Activated CD8-positive, alpha-beta memory T cell treated with anti-CD3 and anti-CD28 coated beads, Interleukin-2, amount 10 ng/mL, durations not matched to agents 7 days and 5 days (primary cell): ENCODE data around the gene QSOX1. TPM values are rescaled to one million over a fixed set of nuclear protein-coding genes. Genes with fewer than 3 reads are reported as not detected.

Experiments
- ATAC-seq: fragments of 150-1000 bp; cut with Tn5 transposase; one replicate; pipeline ENCODE4 v1.10.0; 2021; ENCODE audit warnings: moderate library complexity
- CTCF ChIA-PET: fragments of 350-600 bp; sonication (Branson Sonifier 250); formaldehyde crosslinking; loops from one replicate; lab custom pipeline; 2021; ENCODE audit warnings: antibody characterized with exemption; lab: Charles Lee
- DNase-seq: peaks from one replicate; pipeline ENCODE4 v3.0.0-alpha.2; 2020
- H3K27ac Mint-ChIP-seq: one replicate; pipeline ENCODE4 v1.8.0; 2021; ENCODE audit warnings: mild to moderate bottlenecking, mixed read lengths
- H3K27me3 Mint-ChIP-seq: one replicate; pipeline ENCODE4 v1.8.0; 2021; ENCODE audit warnings: mixed read lengths
- H3K36me3 Mint-ChIP-seq: one replicate; pipeline ENCODE4 v1.8.0; 2021; ENCODE audit warnings: mild to moderate bottlenecking, mixed read lengths
- H3K4me1 Mint-ChIP-seq: one replicate; pipeline ENCODE4 v1.8.0; 2021; ENCODE audit warnings: mixed read lengths
- H3K4me3 Mint-ChIP-seq: one replicate; pipeline ENCODE4 v1.8.0; 2021; ENCODE audit warnings: mild to moderate bottlenecking, moderate library complexity, mixed read lengths
- H3K9me3 Mint-ChIP-seq: one replicate; pipeline ENCODE4 v1.8.0; 2022; ENCODE audit warnings: low read depth, mixed read lengths
- total RNA-seq, 2 experiments: library from RNA; stranded (reverse); gene quantifications; one replicate each; pipeline ENCODE4 v1.2.3, GENCODE V29; 2021

QSOX1 gene
- total RNA-seq, 2 experiments from 2014 or later = 25.4 to 35.5 TPM

DNA sequence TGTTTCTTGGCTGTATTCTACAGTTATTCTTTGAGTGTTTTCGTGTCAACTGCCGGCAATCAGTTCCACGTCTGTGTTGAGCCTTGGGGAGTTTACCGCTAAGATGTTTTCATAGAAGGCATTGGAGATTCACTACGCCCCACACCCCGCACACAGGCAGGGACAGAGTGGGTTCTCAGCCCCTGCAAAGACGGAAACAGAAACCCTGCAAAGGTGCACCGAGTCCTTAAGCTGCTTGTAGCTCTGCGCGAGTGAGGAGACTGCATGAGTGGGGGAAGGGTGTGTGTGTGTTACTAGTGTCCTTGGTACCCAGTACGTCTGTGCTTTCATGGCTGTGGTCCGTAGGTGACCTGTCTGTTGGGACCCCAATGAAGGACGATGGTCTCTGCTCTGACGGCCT is 77.3 kb downstream of the QSOX1 start:
- Mint-ChIP-seq H3K27me3 (peaks cover 84% of the 10 kb centered on the region), H3K36me3 (no peaks in the 10 kb centered on the region), H3K4me1 (peaks cover 40% of the 10 kb centered on the region), H3K4me3 (peak overlapping the region; percentile 63), H3K27ac (peak overlapping the region; percentile 25), H3K9me3 (no peaks in the 10 kb centered on the region)
- DNase-seq (no peak), ATAC-seq (no peak)
- CTCF ChIA-PET = interaction anchor here (1.0 to 1.4 kb wide), 2 partner anchors 8 to 34 kb away, joined by 3 to 5 read pairs; no protein-coding TSS in a partner anchor

DNA sequence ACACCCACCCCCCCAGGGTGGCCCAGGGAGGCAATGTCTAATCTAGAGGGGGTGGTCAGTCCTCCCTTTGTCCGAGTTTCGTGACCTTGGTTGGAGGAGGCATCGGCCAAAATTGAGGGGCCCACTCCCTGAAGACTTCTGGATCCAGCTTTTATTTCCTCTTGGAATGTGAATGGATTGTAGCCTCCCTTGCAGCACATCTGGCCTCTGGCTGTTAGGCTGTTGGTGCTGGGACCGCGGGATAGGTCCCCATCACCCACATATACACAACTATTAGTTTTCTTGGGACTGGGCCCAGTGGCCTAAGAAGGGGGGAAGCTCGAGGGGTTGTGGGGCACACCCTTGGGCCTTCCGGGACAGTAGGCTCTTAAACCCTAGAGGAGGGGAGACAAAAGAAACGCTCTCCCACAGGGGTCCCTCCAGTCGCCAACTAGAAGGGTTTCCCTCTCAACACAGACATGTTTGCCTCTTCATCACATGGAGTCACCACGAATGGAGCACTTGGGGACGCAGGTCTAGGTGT is 77.9 kb downstream of the QSOX1 start:
- H3K4me1 Mint-ChIP-seq = peaks cover 40% of the 10 kb centered on the region
- CTCF ChIA-PET = no interaction called here
- no peaks in the 10 kb centered on the region for H3K36me3 Mint-ChIP-seq
- no peak overlapping the region for H3K27ac Mint-ChIP-seq
- ATAC-seq = no peak
- H3K27me3 Mint-ChIP-seq = peaks cover 86% of the 10 kb centered on the region
- no peak for DNase-seq
- no peaks in the 10 kb centered on the region for H3K9me3 Mint-ChIP-seq
- no peak overlapping the region for H3K4me3 Mint-ChIP-seq

DNA sequence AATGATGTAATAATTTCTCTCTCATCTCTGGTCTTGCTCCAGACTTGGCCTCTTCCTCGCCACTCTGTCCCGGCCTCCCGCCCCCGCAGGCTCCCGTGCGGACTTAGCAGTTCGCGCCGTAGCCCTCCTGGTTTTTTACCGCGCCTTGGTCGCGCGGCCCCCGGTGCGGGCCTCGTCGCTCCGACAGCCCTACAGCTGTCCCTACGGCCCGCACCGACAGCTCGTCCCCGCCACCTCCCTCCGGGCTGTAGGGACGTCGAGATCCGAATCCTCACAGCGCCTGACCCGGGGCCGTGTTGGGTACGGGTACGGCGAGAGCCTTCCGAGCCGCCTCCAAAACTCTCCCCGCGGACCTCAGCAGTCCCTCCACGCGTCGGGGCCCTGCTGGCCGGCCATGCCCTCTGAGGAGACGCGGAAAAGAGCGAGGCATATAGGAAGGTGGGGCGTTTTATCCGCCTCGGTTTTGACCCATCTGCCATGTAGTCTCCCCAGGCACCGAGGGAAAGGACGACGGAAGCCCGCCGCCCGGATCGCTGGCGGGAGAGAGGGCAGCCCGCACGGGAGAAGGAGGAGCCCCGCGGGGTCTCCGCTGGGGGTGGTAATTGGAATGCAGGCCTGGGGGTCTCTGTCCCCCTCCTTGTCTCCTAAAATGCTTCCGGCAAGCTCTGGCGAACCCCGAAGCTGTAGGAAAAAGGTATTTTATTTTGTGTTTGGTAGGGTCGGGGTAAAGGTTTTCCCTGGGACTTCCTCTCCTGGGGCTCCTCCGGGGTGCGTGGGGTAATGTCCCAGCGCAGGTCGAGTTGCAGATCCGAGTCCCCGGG is 78.7 kb downstream of the QSOX1 start:
- CTCF ChIA-PET = no interaction called here
- H3K27me3 Mint-ChIP-seq = peaks cover 85% of the 10 kb centered on the region
- H3K36me3 Mint-ChIP-seq = peaks cover 1% of the 10 kb centered on the region
- no peak overlapping the region for H3K4me3 Mint-ChIP-seq
- DNase-seq (no peak), ATAC-seq (no peak)
- H3K9me3 Mint-ChIP-seq = no peaks in the 10 kb centered on the region
- H3K27ac Mint-ChIP-seq = peak overlapping the region; percentile 46
- H3K4me1 Mint-ChIP-seq = peaks cover 40% of the 10 kb centered on the region

DNA sequence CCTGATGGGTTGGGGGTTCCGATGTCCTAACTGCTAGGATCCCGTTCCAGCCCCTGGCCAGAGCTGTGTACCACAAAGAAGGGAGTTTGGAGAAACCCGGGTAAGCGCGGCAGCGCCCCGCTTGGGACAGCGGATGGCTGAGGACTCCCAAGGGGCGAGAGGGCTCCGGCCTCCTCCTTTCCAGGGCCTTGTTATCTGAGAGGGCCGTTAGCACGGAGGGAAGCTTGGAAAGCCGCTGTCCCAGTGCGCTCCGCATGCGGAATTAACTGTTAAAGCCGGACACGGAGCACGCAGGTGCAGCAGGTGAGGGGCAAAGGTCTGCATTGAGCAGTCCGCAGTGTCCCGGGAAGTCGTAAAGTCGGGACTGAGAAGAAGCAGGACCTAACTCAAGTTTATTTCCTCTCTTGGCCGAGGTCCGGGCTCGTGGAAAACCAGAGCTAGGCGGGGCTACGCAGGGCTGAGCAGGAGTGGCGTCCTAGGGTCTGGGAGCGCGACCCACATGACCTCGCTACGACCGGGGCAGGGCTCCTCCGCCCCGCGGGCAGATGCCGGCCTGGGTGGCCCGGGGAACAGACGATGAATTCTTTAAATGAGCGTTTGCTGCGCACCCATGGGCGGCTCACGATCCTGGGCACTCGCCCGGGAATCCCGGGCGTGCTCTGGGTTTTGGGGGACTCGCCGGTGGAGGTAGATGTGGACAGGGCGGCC is 79.9 kb downstream of the QSOX1 start:
- Mint-ChIP-seq H3K4me3 (no peak overlapping the region), H3K4me1 (peaks cover 35% of the 10 kb centered on the region), H3K27ac (peak overlapping the region; percentile 61), H3K36me3 (peaks cover 1% of the 10 kb centered on the region), H3K27me3 (peaks cover 89% of the 10 kb centered on the region), H3K9me3 (no peaks in the 10 kb centered on the region)
- ATAC-seq = no peak
- CTCF ChIA-PET = no interaction called here
- no peak for DNase-seq

DNA sequence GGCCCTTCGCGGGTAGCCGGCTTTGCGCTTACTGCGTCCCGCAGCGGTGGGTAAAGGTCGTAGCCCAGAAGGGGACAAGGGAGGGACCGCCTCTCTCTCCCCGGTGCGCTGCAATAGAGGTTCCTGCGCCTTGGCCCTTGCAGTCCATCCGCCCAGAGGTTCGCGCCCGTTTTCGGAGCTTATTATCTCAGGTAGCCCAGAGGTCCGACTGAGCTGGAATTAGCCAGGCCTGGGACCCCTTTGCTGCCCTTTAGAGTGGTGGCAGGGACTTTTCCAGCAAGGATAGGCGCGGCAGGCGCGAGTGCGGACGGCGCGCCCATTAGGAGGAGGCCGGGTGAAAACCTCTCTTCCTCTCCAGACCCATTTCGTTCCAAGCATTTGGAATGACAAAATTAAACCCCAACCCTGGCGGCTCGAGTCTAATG is 80.4 kb downstream of the QSOX1 start:
- Mint-ChIP-seq H3K27me3 (peaks cover 95% of the 10 kb centered on the region), H3K36me3 (peaks cover 1% of the 10 kb centered on the region), H3K9me3 (no peaks in the 10 kb centered on the region), H3K27ac (no peak overlapping the region), H3K4me3 (no peak overlapping the region), H3K4me1 (peaks cover 35% of the 10 kb centered on the region)
- DNase-seq = no peak
- ATAC-seq = no peak
- CTCF ChIA-PET = no interaction called here

DNA sequence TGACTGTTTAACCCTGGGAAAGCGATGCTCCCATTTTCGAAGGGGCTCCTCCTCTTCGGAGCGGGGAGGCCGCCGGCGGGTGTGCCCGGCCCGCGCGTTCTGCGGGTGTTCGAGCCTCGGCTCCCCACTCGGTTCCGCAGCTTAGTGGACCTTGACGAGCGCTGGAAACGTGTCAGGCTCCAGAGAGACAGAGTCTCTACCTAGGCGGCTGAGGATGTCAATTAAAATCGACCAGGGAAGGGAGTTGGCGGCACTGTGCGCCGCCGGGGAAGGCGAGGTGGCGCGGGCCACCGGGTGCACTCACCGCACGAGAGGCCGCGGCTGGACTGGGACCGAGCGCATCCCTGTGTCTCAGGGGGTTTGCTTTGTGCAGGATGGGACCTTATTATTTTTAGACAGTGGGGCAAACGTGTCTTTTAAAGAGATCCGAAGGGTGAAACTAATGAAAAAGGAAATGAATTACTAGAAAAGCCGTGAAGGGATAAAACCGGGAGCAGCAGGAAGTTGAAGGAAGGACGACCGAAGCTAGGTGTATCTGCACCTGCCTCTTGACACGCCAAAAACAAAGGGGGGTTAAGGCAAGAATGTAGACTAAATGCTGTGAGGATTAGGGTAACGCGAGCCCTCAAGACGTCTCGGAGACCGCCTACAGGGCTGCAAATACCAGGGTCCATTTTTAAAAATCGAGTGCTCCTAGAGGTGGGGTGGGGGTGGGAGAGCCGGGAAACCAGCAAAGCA is 81.0 kb downstream of the QSOX1 start:
- no peak for DNase-seq
- H3K36me3 Mint-ChIP-seq = peaks cover 1% of the 10 kb centered on the region
- CTCF ChIA-PET = no interaction called here
- peak overlapping the region; percentile 21 for H3K27ac Mint-ChIP-seq
- no peaks in the 10 kb centered on the region for H3K9me3 Mint-ChIP-seq
- no peak overlapping the region for H3K4me3 Mint-ChIP-seq
- H3K27me3 Mint-ChIP-seq = peaks cover 96% of the 10 kb centered on the region
- peaks cover 33% of the 10 kb centered on the region for H3K4me1 Mint-ChIP-seq
- no peak for ATAC-seq

DNA sequence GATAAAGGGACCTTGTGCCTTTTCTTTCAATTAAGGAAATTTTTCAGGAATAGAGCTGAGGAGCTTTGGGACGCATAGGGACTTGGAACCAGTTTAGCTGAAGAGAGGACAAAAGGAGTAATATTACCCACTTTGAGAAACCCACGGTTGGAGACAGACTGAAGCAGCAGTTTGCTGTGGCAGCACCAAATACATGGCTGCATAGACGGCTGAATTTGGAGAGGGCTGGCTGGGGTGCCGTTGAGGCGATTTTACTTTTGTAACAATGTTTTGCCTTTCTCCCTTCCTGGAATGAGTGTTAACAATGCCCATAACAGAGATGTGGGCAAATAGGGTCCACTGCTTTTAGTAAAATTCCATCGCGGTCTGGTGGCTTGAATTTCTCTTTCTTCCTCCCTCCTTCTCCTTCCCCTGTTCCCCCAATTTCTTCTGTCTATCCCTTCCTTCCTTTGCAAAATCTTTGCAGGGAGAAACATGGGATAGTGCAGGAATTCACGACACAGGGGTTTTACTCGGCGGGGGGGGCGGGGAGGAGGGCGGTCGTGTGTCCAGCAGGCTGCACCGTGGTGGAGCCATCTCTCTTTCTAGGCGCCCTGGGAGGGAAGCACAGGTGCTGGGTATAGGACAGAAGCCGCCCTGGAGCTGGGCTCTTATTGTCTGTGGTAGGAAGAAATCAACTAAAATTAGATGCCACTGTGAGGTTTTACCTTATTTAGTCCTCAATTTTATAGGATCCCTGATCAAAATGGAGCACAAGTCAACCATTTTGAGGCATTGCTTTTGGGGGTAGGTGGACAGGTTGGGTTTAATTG is 82.2 kb downstream of the QSOX1 start:
- DNase-seq = no peak
- H3K27me3 Mint-ChIP-seq = peaks cover 97% of the 10 kb centered on the region
- peaks cover 1% of the 10 kb centered on the region for H3K36me3 Mint-ChIP-seq
- no peak overlapping the region for H3K27ac Mint-ChIP-seq
- H3K4me3 Mint-ChIP-seq = no peak overlapping the region
- no peaks in the 10 kb centered on the region for H3K9me3 Mint-ChIP-seq
- peaks cover 27% of the 10 kb centered on the region for H3K4me1 Mint-ChIP-seq
- no peak for ATAC-seq
- CTCF ChIA-PET = no interaction called here

DNA sequence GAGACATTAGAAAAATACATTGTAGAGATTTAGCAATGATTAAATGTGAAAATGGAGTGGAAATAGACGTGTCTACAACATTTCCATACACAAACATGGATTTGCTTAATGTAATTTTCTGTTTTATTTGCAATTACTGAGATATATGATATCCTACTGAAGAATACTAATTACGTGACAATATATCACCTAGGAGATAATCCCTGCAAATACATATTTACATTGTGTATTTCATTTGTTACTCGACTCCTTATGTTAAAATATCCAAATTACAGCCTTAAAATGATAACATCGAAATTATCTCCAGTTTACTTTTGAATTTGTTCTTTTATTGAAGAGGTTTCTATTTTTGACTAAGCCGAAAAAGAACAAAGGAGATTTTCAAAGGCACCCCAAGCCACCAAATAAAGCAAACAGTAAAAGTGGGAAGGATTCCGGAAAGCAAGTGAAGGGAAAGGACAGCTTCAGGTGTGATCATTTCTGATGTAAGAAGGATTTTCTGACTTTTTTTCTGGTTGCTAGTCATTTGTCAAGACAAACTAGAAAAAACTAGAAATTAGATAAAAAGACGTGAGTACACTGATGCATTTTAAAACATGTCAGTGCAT is 83.3 kb downstream of the QSOX1 start:
- no peak for ATAC-seq
- no peak overlapping the region for H3K27ac Mint-ChIP-seq
- H3K27me3 Mint-ChIP-seq = peaks cover 95% of the 10 kb centered on the region
- CTCF ChIA-PET = interaction anchor here (0.7 to 1.1 kb wide), 2 partner anchors 15 to 49 kb away, joined by 3 to 5 read pairs; no protein-coding TSS in a partner anchor
- peaks cover 1% of the 10 kb centered on the region for H3K36me3 Mint-ChIP-seq
- H3K4me1 Mint-ChIP-seq = peaks cover 23% of the 10 kb centered on the region
- no peak overlapping the region for H3K4me3 Mint-ChIP-seq
- no peaks in the 10 kb centered on the region for H3K9me3 Mint-ChIP-seq
- no peak for DNase-seq

DNA sequence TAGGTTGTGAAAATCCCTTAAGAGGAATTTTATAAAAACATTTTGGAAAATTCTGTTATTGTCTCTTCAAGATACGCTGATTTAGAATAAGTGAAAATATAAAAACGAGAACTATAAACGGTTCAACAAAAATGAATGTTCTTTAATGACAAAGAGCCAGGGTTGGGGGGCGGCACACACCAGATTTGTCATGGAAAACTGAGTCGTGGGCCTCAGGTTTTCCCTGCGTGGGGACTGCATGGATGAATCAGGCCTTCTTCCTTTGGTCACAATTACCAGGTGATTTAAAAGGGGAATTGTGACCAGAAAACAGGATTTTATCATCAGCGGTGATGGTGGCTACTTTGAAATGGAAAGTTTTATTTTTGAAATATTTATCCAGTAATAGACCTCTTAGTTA is 84.0 kb downstream of the QSOX1 start:
- CTCF ChIA-PET = interaction anchor here (0.7 to 1.1 kb wide), 2 partner anchors 14 to 239 kb away, joined by 3 to 5 read pairs; no protein-coding TSS in a partner anchor

DNA sequence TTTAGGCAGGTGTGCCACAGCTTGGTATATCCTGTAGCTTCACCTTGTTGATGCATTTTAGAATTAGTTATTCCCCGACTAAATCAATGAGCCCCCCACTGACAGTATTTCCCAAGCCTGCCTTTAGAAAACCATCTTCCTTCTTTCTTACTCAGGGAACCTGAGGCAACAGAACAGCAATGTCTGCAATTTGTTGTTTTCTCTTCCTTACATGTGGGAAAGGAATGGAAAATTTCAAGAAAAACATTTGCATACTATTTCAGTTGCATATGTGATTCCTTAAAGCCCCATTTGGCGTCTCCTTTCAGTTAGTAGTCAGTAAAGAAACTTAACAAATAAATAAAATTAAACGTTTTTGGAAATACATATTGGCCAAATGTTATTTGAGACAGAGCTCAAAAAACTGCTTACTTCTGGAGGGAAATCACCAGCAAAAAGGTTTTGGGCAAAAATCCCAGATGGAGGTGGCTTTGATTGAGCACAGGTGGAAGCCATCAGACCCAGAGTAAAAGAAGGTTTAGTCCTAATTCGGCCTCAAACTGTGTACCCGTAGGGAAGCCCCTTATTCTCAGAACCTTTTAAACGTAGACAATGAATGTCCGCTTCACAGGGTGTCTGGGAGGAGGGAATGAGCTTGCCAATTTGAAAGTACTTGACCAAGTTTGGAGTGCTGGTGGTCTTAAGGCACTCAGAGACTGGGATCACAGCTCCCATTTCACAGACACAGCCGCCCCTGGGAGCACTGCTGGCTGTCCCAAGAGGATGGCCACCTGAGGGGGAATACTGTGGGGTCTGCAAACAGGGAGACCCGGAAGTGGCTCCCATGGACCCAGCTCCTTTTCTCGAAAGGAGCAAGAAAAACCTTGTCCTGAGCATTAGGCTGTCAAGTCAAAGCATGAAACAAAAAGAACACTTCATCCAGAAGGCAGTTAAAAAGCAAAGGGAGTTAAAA is 84.8 kb downstream of the QSOX1 start:
- Mint-ChIP-seq H3K4me1 (peaks cover 14% of the 10 kb centered on the region), H3K27ac (no peak overlapping the region), H3K4me3 (no peak overlapping the region), H3K36me3 (peaks cover 1% of the 10 kb centered on the region), H3K9me3 (no peaks in the 10 kb centered on the region), H3K27me3 (peaks cover 92% of the 10 kb centered on the region)
- CTCF ChIA-PET = interaction anchor here (0.7 to 1.1 kb wide), 4 partner anchors 8 to 238 kb away, joined by 3 to 5 read pairs (median 3); no protein-coding TSS in a partner anchor
- no peak for ATAC-seq
- DNase-seq = no peak

More for the DNA sequence above, 84.0 kb downstream of the QSOX1 start:
- Mint-ChIP-seq H3K27ac (no peak overlapping the region), H3K36me3 (peaks cover 1% of the 10 kb centered on the region), H3K4me3 (no peak overlapping the region), H3K9me3 (no peaks in the 10 kb centered on the region), H3K27me3 (peaks cover 93% of the 10 kb centered on the region), H3K4me1 (peaks cover 19% of the 10 kb centered on the region)
- DNase-seq = no peak
- no peak for ATAC-seq
